Thyroid gland (tissue), 4 donors: ENCODE results near the gene HSP90AA1. TPM values are rescaled to one million over a fixed set of nuclear protein-coding genes. Genes with fewer than 3 reads are reported as not detected.

Experiments used
- DNase-seq, 2 donors: peaks; one replicate each; pipeline ENCODE4 v3.0.0-alpha.2; 2019
- H3K27ac ChIP-seq, 3 donors: fragments of 200-600 bp; sonication (generic); 1 replicate in 2 of 3; 2 replicates in 1 of 3; pipeline ENCODE4 v1.5.1; 2016 to 2019; ENCODE audit warnings: mild to moderate bottlenecking in 1 of 3, moderate library complexity in 1 of 3
- H3K27me3 ChIP-seq: fragments of 200-600 bp; sonication (generic); one replicate; pipeline ENCODE4 v1.5.1; 2019
- H3K36me3 ChIP-seq, 2 donors: fragments of 200-600 bp; sonication (generic); one replicate each; pipeline ENCODE4 v1.5.1; 2016 to 2019
- H3K4me1 ChIP-seq, 2 donors: fragments of 200-600 bp; sonication (generic); one replicate each; pipeline ENCODE4 v1.5.1; 2017 to 2019
- H3K4me3 ChIP-seq, 3 donors: fragments of 200-600 bp; sonication (generic); replicated peaks in 1 of 3; 1 replicate in 2 of 3; 2 replicates in 1 of 3; pipeline ENCODE4 v1.5.1; 2016; ENCODE audit warnings: mild to moderate bottlenecking in 1 of 3
- H3K9me3 ChIP-seq: fragments of 200-600 bp; sonication (generic); one replicate; pipeline ENCODE4 v1.5.1; 2017
- POLR2A ChIP-seq, 2 donors: fragments of 450-650 bp; IDR thresholded peaks; one replicate each; pipeline ENCODE4 v1.6.1; 2017; ENCODE audit warnings: antibody characterized with exemption in 2 of 2, mild to moderate bottlenecking in 2 of 2, moderate library complexity in 1 of 2
- WGBS, 2 donors: methylation state at CpG; one replicate each; pipeline ENCODE4 v1.1.5; 2017; 5-methylcytosine and 5-hydroxymethylcytosine counted together
- intact Hi-C: fragments of 100-400 bp; cut with DNase I; formaldehyde crosslinking; loops from one replicate; pipeline ENCODE4 v1.15.1; 2023
- total RNA-seq, 4 donors: library from RNA; depleted of rRNA; stranded (reverse); fragments of >200 nt; gene quantifications; one replicate each; pipeline ENCODE4 v1.2.3, GENCODE V29; 2016
- TF ChIP-seq, protein P1 (sequence below), 6 experiments: fragments of 200-600 bp in 3 of 6; fragments of 450-650 bp in 3 of 6; sonication (generic) in 3 of 6; IDR thresholded peaks; one replicate each; pipeline ENCODE4 v1.5.1; 2016 to 2019; ENCODE audit warnings: antibody characterized with exemption in 6 of 6, mild to moderate bottlenecking in 2 of 6, inconsistent platforms in 1 of 6, moderate library complexity in 1 of 6

HSP90AA1 gene
- total RNA-seq, 4 donors from 2014 or later = 217 to 405 (median 278) TPM

DNA sequence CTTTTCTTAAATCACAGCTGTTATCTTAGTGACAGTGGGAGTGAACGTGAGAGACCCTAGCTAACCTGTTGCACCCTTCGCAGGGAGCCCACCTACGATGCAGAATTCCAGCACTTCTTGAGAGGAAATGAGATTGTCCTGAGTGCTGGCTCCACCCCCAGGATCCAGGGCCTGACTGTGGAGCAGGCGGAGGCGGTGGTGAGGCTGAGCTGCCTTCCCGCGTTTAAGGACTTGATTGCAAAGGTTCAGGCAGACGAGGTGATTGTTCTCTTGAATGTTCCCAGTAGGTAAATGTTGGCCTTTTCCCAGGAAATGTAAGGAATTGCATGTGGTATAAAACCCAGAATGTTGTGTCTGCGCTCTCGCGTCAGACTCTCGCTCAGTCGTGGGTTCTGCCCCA lies 46.7 kb downstream of the HSP90AA1 start:
- H3K4me1 ChIP-seq = no peaks in the 10 kb centered on the region
- H3K27me3 ChIP-seq = no peaks in the 10 kb centered on the region
- H3K4me3 ChIP-seq = no peak overlapping the region
- H3K27ac ChIP-seq = no peak overlapping the region
- H3K9me3 ChIP-seq = no peaks in the 10 kb centered on the region
- TF ChIP-seq POLR2A (IDR thresholded peaks at IDR 0.05) = no peak
- TF ChIP-seq, protein P1, sequence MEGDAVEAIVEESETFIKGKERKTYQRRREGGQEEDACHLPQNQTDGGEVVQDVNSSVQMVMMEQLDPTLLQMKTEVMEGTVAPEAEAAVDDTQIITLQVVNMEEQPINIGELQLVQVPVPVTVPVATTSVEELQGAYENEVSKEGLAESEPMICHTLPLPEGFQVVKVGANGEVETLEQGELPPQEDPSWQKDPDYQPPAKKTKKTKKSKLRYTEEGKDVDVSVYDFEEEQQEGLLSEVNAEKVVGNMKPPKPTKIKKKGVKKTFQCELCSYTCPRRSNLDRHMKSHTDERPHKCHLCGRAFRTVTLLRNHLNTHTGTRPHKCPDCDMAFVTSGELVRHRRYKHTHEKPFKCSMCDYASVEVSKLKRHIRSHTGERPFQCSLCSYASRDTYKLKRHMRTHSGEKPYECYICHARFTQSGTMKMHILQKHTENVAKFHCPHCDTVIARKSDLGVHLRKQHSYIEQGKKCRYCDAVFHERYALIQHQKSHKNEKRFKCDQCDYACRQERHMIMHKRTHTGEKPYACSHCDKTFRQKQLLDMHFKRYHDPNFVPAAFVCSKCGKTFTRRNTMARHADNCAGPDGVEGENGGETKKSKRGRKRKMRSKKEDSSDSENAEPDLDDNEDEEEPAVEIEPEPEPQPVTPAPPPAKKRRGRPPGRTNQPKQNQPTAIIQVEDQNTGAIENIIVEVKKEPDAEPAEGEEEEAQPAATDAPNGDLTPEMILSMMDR (IDR thresholded peaks at IDR 0.05) = no peak
- peaks cover 96 to 97% of the 10 kb centered on the region in 2 donors for H3K36me3 ChIP-seq
- intact Hi-C loops = loop anchor here (10.0 kb wide), 2 partner anchors 55 to 275 kb away; partner anchors contain the start of gene ZNF839
- WGBS, 2 donors = 90 to 91% methylated on average over 12 to 13 of the region's 13 CpGs
- DNase-seq = no peak

DNA sequence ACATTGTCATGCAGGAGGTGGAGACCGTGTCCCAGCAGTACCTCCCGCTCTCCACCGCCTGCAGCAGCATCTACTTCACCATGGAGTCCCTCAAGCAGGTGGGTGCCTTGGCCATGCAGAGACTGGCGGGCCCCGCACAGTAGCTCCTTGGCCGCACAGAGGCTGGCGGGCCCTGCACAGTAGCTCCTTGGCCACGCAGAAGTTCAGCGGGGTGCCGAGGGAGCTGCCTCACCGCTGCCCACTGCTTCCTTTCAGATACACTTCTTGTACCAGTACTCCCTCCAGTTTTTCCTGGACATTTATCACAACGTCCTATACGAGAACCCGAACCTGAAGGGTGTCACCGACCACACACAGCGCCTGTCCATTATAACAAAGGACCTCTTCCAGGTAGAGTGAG lies 47.7 kb downstream of the HSP90AA1 start:
- TF ChIP-seq, protein P1 (IDR thresholded peaks at IDR 0.05) = no peak
- no peak for TF ChIP-seq POLR2A (IDR thresholded peaks at IDR 0.05)
- Histone ChIP-seq H3K27ac (no peak overlapping the region), H3K9me3 (no peaks in the 10 kb centered on the region), H3K4me3 (no peak overlapping the region), H3K27me3 (no peaks in the 10 kb centered on the region), H3K4me1 (no peaks in the 10 kb centered on the region), H3K36me3 (peaks cover 93 to 96% of the 10 kb centered on the region in 2 donors)
- 95 to 96% methylated on average over 16 of the region's 16 CpGs for WGBS, 2 donors
- intact Hi-C loops = no loop called here
- DNase-seq = no peak

DNA sequence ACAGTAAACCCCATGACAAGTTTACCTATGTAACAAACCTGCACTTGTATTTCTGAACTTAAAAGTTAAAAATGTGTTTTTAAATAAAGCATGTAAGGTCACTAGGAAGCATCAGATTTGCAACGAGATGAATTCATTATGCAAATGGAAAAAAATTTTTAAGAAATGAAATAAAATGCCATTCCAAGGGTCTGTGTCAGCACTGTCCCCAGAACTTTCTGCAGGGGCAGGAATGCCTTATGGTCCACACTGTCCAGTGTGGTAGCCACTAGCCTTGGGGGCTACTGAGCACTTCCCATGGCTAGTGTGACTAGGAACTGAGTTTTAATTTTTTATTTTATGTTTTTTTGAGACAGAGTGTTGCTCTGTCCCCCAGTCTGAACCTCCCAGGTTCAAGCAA lies 49.2 kb downstream of the HSP90AA1 start:
- no peak overlapping the region for H3K27ac ChIP-seq
- TF ChIP-seq, protein P1 (IDR thresholded peaks at IDR 0.05) = no peak
- no peak for TF ChIP-seq POLR2A (IDR thresholded peaks at IDR 0.05)
- intact Hi-C loops = no loop called here
- H3K27me3 ChIP-seq = no peaks in the 10 kb centered on the region
- H3K4me1 ChIP-seq = no peaks in the 10 kb centered on the region
- H3K4me3 ChIP-seq = no peak overlapping the region
- DNase-seq = no peak
- no peaks in the 10 kb centered on the region for H3K9me3 ChIP-seq
- peaks cover 93 to 96% of the 10 kb centered on the region in 2 donors for H3K36me3 ChIP-seq
- WGBS, 2 donors = 82 to 85% methylated on average over 1 of the region's 1 CpG

DNA sequence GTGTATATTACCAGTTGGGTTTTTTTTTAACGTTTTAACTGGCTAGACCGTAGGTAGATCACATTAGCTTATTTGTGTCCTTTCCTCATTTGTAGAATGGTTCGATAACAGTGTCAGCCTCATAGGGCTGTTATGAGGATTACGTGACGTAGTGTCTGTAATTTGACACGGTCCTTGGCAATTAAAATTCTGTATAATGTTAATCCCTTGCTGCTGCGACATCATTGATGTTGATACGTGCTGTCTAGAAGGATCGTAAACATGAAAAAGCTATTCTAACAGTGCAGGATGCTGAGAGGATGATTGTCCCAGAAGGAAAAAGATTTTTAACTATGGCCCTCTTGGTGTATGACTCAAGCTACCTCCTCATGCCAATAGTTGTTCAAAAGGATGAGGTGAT lies 50.9 kb downstream of the HSP90AA1 start:
- peaks cover 92 to 93% of the 10 kb centered on the region in 2 donors for H3K36me3 ChIP-seq
- intact Hi-C loops = no loop called here
- 97% methylated on average over 9 of the region's 9 CpGs for WGBS, 2 donors
- no peak for TF ChIP-seq POLR2A (IDR thresholded peaks at IDR 0.05)
- TF ChIP-seq, protein P1 (IDR thresholded peaks at IDR 0.05) = no peak
- H3K9me3 ChIP-seq = no peaks in the 10 kb centered on the region
- H3K27me3 ChIP-seq = no peaks in the 10 kb centered on the region
- no peak for DNase-seq
- no peaks in the 10 kb centered on the region for H3K4me1 ChIP-seq
- H3K4me3 ChIP-seq = no peak overlapping the region
- H3K27ac ChIP-seq = no peak overlapping the region

DNA sequence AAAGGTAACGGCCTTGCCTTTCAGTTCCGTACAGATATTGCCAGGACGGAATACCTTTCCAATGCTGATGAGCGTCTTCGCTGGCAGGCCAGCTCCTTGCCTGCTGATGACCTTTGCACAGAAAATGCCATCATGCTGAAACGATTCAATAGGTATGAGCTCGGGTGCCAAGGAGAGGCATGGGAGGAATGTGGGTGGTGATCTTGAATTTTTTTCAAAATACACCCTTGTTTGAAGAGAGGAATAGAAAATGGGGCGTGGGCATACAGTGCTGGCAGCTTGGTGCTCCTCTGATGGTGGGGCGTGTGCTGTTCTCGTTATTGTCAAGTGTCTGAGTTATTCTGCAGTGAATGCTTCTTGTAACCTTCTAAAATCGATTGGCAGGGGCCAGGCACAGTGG lies 52.5 kb downstream of the HSP90AA1 start:
- H3K36me3 ChIP-seq = peaks cover 92 to 93% of the 10 kb centered on the region in 2 donors

More for the DNA sequence above, 52.5 kb downstream of the HSP90AA1 start:
- WGBS, 2 donors = 91 to 96% methylated on average over 11 of the region's 11 CpGs
- H3K9me3 ChIP-seq = no peaks in the 10 kb centered on the region
- no peak for DNase-seq
- no peak overlapping the region for H3K27ac ChIP-seq
- TF ChIP-seq POLR2A (IDR thresholded peaks at IDR 0.05) = no peak
- TF ChIP-seq, protein P1 (IDR thresholded peaks at IDR 0.05) = no peak
- no peaks in the 10 kb centered on the region for H3K4me1 ChIP-seq
- no peaks in the 10 kb centered on the region for H3K27me3 ChIP-seq
- intact Hi-C loops = no loop called here
- no peak overlapping the region for H3K4me3 ChIP-seq
